ENCODE data around the gene OR10A4.
"Not testable (repeated sequence)": the region's sequence is repeated elsewhere in the genome, so short reads cannot be mapped to it uniquely, and the experiment has no call there.

OR10A4 gene

GRCh38 chr11:6875761-6876160, 664 bp upstream of the OR10A4 start:
- no peak overlapping the region for H3K4me2 ChIP-seq (ENCODE audit: low read depth, low read length)
- H3K9me3 ChIP-seq (replicated peaks; ENCODE audit: insufficient read depth, low read length) = no peaks in the 10 kb centered on the region
- H3K79me2 ChIP-seq (ENCODE audit: low read length) = no peaks in the 10 kb centered on the region
- no peaks in the 10 kb centered on the region for H3K4me1 ChIP-seq (ENCODE audit: low read length)
- H3K9me2 ChIP-seq (replicated peaks; ENCODE audit: insufficient read depth, low read length) = no peaks in the 10 kb centered on the region
- TF ChIP-seq, protein P1, sequence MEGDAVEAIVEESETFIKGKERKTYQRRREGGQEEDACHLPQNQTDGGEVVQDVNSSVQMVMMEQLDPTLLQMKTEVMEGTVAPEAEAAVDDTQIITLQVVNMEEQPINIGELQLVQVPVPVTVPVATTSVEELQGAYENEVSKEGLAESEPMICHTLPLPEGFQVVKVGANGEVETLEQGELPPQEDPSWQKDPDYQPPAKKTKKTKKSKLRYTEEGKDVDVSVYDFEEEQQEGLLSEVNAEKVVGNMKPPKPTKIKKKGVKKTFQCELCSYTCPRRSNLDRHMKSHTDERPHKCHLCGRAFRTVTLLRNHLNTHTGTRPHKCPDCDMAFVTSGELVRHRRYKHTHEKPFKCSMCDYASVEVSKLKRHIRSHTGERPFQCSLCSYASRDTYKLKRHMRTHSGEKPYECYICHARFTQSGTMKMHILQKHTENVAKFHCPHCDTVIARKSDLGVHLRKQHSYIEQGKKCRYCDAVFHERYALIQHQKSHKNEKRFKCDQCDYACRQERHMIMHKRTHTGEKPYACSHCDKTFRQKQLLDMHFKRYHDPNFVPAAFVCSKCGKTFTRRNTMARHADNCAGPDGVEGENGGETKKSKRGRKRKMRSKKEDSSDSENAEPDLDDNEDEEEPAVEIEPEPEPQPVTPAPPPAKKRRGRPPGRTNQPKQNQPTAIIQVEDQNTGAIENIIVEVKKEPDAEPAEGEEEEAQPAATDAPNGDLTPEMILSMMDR (IDR thresholded peaks at IDR 0.05; ENCODE audit: low read length) = no peak
- no peak for TF ChIP-seq EZH2phosphoT487 (IDR thresholded peaks at IDR 0.05; ENCODE audit: low read length)
- TF ChIP-seq EZH2 (optimal IDR thresholded peaks at IDR 0.05; ENCODE audit: low read depth, low read length) = no peak
- no peaks in the 10 kb centered on the region for H3K36me3 ChIP-seq (replicated peaks; ENCODE audit: insufficient read depth, low read length)
- H3K27ac ChIP-seq (ENCODE audit: low read length) = no peak overlapping the region
- H3F3A ChIP-seq (ENCODE audit: insufficient read depth, low read length) = no peaks in the 10 kb centered on the region
- no peak overlapping the region for H2AFZ ChIP-seq (ENCODE audit: low read length)
- no peak overlapping the region for H3K4me3 ChIP-seq (ENCODE audit: low read length)
- no peaks in the 10 kb centered on the region for H3K27me3 ChIP-seq (replicated peaks; ENCODE audit: insufficient read depth, low read length)
- no peaks in the 10 kb centered on the region for H4K20me1 ChIP-seq (ENCODE audit: insufficient read depth, low read length)
- H3K9ac ChIP-seq (ENCODE audit: low read length) = no peak overlapping the region
- DNase-seq = no peak

DNA sequence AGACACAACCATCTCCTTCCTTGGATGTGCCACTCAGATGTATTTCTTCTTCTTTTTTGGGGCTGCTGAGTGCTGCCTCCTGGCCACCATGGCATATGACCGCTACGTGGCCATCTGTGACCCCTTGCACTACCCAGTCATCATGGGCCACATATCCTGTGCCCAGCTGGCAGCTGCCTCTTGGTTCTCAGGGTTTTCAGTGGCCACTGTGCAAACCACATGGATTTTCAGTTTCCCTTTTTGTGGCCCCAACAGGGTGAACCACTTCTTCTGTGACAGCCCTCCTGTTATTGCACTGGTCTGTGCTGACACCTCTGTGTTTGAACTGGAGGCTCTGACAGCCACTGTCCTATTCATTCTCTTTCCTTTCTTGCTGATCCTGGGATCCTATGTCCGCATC, 489 bp downstream of the OR10A4 start:
- DNase-seq = peak; percentile 32
- Histone ChIP-seq H3K27ac (ENCODE audit: low read length) (no peak overlapping the region), H3F3A (ENCODE audit: insufficient read depth, low read length) (no peaks in the 10 kb centered on the region), H3K4me1 (ENCODE audit: low read length) (no peaks in the 10 kb centered on the region), H3K9ac (ENCODE audit: low read length) (no peak overlapping the region), H3K4me3 (ENCODE audit: low read length) (no peak overlapping the region), H3K27me3 (replicated peaks; ENCODE audit: insufficient read depth, low read length) (no peaks in the 10 kb centered on the region), H3K4me2 (ENCODE audit: low read depth, low read length) (no peak overlapping the region), H3K9me3 (replicated peaks; ENCODE audit: insufficient read depth, low read length) (no peaks in the 10 kb centered on the region), H4K20me1 (ENCODE audit: insufficient read depth, low read length) (no peaks in the 10 kb centered on the region), H3K36me3 (replicated peaks; ENCODE audit: insufficient read depth, low read length) (no peaks in the 10 kb centered on the region), H3K9me2 (replicated peaks; ENCODE audit: insufficient read depth, low read length) (no peaks in the 10 kb centered on the region), H2AFZ (ENCODE audit: low read length) (no peak overlapping the region), H3K79me2 (ENCODE audit: low read length) (no peaks in the 10 kb centered on the region)
- TF ChIP-seq EZH2 (optimal IDR thresholded peaks at IDR 0.05; ENCODE audit: low read depth, low read length) (no peak), EZH2phosphoT487 (IDR thresholded peaks at IDR 0.05; ENCODE audit: low read length) (no peak)
- TF ChIP-seq, protein P1 (IDR thresholded peaks at IDR 0.05; ENCODE audit: low read length) = no peak

DNA sequence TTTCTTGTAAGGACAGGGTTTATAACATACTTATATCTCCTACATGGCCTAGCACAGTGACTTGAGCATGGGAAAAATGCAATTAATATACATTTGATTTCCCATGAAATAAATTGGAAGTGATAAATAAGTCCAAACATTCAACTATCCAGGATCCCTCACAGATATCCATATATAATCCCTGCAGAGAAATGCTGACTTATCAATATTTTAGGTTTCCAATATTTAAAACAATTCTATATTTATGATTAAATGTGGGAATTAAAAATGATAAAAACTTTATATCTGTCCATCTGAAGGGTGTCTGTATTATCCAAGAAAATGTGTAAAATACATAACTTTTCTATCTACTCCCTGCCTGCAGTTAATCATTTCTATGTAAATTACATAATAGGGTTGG, 6.3 kb downstream of the OR10A4 start:
- Histone ChIP-seq H3K4me3 (ENCODE audit: low read length) (no peak overlapping the region), H3K9me2 (replicated peaks; ENCODE audit: insufficient read depth, low read length) (no peaks in the 10 kb centered on the region), H3K4me2 (ENCODE audit: low read depth, low read length) (no peak overlapping the region), H3K27ac (ENCODE audit: low read length) (no peak overlapping the region), H3K27me3 (replicated peaks; ENCODE audit: insufficient read depth, low read length) (no peaks in the 10 kb centered on the region), H3K79me2 (ENCODE audit: low read length) (no peaks in the 10 kb centered on the region), H3K36me3 (replicated peaks; ENCODE audit: insufficient read depth, low read length) (no peaks in the 10 kb centered on the region), H3K4me1 (ENCODE audit: low read length) (no peaks in the 10 kb centered on the region), H3K9ac (ENCODE audit: low read length) (no peak overlapping the region), H3F3A (ENCODE audit: insufficient read depth, low read length) (no peaks in the 10 kb centered on the region), H4K20me1 (ENCODE audit: insufficient read depth, low read length) (no peaks in the 10 kb centered on the region), H2AFZ (ENCODE audit: low read length) (no peak overlapping the region), H3K9me3 (replicated peaks; ENCODE audit: insufficient read depth, low read length) (no peaks in the 10 kb centered on the region)
- TF ChIP-seq EZH2phosphoT487 (IDR thresholded peaks at IDR 0.05; ENCODE audit: low read length) (no peak), EZH2 (optimal IDR thresholded peaks at IDR 0.05; ENCODE audit: low read depth, low read length) (no peak)
- TF ChIP-seq, protein P1 (IDR thresholded peaks at IDR 0.05; ENCODE audit: low read length) = no peak
- DNase-seq = no peak

- not testable (repeated sequence) for H3K27me3 ChIP-seq (replicated peaks; ENCODE audit: insufficient read depth, low read length); DNase-seq; H3K9me3 ChIP-seq (replicated peaks; ENCODE audit: insufficient read depth, low read length); H3K9ac ChIP-seq (ENCODE audit: low read length); H3K36me3 ChIP-seq (replicated peaks; ENCODE audit: insufficient read depth, low read length); H3F3A ChIP-seq (ENCODE audit: insufficient read depth, low read length); H3K27ac ChIP-seq (ENCODE audit: low read length); H2AFZ ChIP-seq (ENCODE audit: low read length); H3K79me2 ChIP-seq (ENCODE audit: low read length); H3K9me2 ChIP-seq (replicated peaks; ENCODE audit: insufficient read depth, low read length); H3K4me2 ChIP-seq (ENCODE audit: low read depth, low read length); H3K4me1 ChIP-seq (ENCODE audit: low read length); H3K4me3 ChIP-seq (ENCODE audit: low read length); H4K20me1 ChIP-seq (ENCODE audit: insufficient read depth, low read length)
Observed at GRCh38 chr11:6887711-6888110, 11.3 kb downstream of the OR10A4 start.
